Epithelial cell of proximal tubule (primary cell): Measurements from ENCODE around the gene RMND5B. TPM values are rescaled to one million over a fixed set of nuclear protein-coding genes. Genes with fewer than 3 reads are reported as not detected.
"Not testable (repeated sequence)": the region's sequence is repeated elsewhere in the genome, so short reads cannot be mapped to it uniquely, and the experiment has no call there.

Source experiments
- DNase-seq: peaks from one replicate; pipeline ENCODE4 v3.0.0-alpha.2; 2011; ENCODE audit warnings: low read depth
- H3K4me3 ChIP-seq: 2 replicates; pipeline ENCODE4 v1.5.1; 2011; ENCODE audit warnings: low read depth, mild to moderate bottlenecking, low read length
- total RNA-seq: library from RNA; depleted of rRNA; stranded (reverse); fragments of >200 nt; gene quantifications from 2 replicates; pipeline ENCODE4 v1.2.3, GENCODE V29; 2015
- TF ChIP-seq, protein P1 (sequence below): conservative IDR thresholded peaks from 2 replicates; pipeline ENCODE4 v1.5.1; 2012; ENCODE audit warnings: low read depth, mild to moderate bottlenecking, low read length

The RMND5B gene
- total RNA-seq, 1 donor from 2014 or later, result 31.5 TPM

DNA sequence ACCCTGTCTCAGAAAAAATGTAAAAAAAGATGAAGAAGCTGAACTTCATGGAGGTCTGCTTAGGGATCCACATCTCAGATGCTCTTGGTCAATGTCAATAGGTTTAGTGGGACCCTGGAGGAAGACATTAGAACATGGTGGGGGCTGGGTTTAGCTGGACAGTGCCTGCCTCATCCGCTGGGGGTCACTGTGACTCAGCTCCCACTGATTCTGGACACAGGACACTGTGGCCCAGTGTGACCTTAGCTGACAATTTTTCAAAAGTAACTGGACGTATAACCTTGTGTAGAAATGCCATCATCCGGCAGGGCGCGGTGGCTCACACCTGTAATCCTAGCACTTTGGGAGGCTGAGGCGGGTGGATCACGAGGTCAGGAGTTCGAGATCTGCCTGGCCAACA, 66.2 kb downstream of the RMND5B start:
- TF ChIP-seq, protein P1, sequence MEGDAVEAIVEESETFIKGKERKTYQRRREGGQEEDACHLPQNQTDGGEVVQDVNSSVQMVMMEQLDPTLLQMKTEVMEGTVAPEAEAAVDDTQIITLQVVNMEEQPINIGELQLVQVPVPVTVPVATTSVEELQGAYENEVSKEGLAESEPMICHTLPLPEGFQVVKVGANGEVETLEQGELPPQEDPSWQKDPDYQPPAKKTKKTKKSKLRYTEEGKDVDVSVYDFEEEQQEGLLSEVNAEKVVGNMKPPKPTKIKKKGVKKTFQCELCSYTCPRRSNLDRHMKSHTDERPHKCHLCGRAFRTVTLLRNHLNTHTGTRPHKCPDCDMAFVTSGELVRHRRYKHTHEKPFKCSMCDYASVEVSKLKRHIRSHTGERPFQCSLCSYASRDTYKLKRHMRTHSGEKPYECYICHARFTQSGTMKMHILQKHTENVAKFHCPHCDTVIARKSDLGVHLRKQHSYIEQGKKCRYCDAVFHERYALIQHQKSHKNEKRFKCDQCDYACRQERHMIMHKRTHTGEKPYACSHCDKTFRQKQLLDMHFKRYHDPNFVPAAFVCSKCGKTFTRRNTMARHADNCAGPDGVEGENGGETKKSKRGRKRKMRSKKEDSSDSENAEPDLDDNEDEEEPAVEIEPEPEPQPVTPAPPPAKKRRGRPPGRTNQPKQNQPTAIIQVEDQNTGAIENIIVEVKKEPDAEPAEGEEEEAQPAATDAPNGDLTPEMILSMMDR, result peak; percentile 52
- no peak for DNase-seq
- no peak overlapping the region for H3K4me3 ChIP-seq

DNA sequence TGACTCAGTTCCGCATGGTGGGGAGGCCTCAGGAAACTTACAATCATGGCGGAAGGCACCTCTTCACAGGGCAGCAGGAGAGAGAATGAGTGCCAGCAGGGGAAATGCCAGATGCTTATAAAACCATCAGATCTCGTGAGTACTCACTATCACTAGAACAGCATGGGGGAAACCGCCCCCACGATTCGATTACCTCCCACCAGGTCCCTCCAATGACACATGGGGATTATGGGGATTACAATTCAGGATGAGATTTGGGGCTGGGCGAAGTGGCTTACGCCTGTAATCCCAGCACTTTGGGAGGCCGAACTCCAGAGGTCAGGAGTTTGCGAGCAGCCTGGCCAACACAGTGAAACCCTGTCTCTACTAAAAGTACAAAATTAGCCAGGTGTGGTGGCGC, 67.3 kb downstream of the RMND5B start:
- not testable (repeated sequence) for H3K4me3 ChIP-seq, DNase-seq

DNA sequence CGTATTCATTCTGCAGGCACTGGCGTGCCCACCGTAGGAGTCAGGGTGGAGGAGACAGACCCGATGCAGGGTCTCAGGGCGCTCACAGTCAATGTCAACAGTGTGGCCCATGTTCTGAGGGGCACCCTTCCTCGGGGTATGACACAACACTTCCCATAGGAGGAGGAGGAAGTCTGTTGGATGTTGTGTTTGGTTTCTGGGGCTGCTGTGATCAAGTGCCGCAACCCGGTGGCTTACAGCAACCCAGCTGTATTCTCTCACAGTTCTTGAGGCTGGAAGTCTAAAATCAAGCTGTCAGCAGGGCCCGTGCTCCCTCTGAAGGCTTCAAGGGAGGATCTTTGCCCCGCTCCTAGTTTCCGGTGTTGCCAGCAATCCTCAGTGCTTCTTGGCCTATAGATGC, 67.9 kb downstream of the RMND5B start:
- TF ChIP-seq, protein P1, result no peak
- no peak overlapping the region for H3K4me3 ChIP-seq
- DNase-seq, result no peak

DNA sequence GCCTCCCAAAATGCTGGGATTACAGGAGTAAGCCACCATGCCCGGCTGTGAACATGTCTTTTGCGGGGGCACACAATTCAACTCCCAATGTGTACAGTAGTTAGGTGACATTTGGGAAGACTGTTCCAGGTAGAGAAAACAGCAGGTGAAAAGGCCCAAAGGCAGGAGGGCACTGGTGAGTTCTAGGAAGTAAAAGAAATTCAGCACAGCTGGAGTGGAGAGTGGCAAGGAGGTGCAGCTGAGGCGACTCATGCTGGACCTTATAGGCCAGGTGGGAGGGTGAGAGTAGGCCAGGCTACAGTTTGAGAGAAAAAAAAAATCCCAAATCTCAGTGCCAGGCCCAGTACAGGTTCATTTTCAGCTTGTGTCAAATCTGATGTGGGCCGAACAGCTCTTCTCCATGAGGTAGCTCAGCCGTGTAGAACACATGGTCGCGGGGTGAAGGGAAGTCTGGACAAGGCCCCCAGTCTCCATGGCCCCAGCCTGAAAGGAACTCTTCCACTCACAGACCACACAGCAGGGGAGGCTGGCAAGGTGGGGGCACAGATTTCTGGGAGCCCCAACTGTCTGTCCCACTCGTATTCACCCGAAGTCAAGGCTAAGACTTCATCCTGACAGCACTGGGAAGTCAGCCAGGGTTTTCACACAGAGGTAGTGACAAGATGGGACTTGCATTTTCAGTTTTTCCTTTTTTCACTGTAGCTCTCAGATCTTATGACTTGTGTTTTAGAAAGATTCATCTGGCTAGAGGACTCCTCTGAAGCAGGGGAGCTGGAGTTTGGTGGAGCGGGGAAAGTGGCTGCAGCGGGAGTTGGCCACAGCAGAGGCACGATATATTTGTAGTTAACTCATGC, 69.0 kb downstream of the RMND5B start:
- DNase-seq, result no peak
- no peak overlapping the region for H3K4me3 ChIP-seq
- TF ChIP-seq, protein P1, result no peak

Other genes with a start within 250 kb of the RMND5B start
- not detected in 2 replicates for gene PROP1, start 134.8 kb upstream of the RMND5B start, total RNA-seq
- 3.1 and 4.3 TPM in 2 replicates for gene N4BP3, start 17.5 kb upstream of the RMND5B start, total RNA-seq
- 392 and 572 TPM in 2 replicates for gene NHP2, start 22.9 kb downstream of the RMND5B start, total RNA-seq
- gene GMCL2, start 56.4 kb downstream of the RMND5B start, total RNA-seq, result not detected in 2 replicates
- 189 and 228 TPM in 2 replicates for gene HNRNPAB, start 73.5 kb downstream of the RMND5B start, total RNA-seq
- gene PHYKPL, start 101.8 kb downstream of the RMND5B start, total RNA-seq, result 14.9 and 17.0 TPM in 2 replicates